Measurements from ENCODE around the gene GOLPH3L. TPM values are rescaled to one million over a fixed set of nuclear protein-coding genes. Genes with fewer than 3 reads are reported as not detected.

GOLPH3L gene
- total RNA-seq, result 10.8 and 13.1 TPM in 2 replicates

- Histone ChIP-seq H3K4me3 (ENCODE audit: low read depth, low read length) (peak within 1 kb of the TSS; percentile 76), H3K36me3 (ENCODE audit: control insufficient read depth, insufficient read depth, low read length) (no peaks in the 10 kb centered on the region), H3K27me3 (ENCODE audit: control insufficient read depth, insufficient read depth, low read length) (no peaks in the 10 kb centered on the region)
- DNase-seq (ENCODE audit: low read depth) (peak; percentile 99), FAIRE-seq (peak; percentile 99)
- no peak for TF ChIP-seq CTCF (IDR thresholded peaks at IDR 0.05; ENCODE audit: insufficient read depth, low read length, severe bottlenecking)
Measured at GRCh38 chr1:150696995-150697927, at the start of gene GOLPH3L. TSS of gene GOLPH3L (minus strand) at chr1:150697154. CDS start at chr1:150694838, 2,316 bp downstream.

GRCh38 chr1:150730130-150730721 lies 33.3 kb upstream of the GOLPH3L start:
- no peaks in the 10 kb centered on the region for H3K36me3 ChIP-seq (ENCODE audit: control insufficient read depth, insufficient read depth, low read length)
- no peak for FAIRE-seq
- DNase-seq (ENCODE audit: low read depth), result no peak
- H3K27me3 ChIP-seq (ENCODE audit: control insufficient read depth, insufficient read depth, low read length), result no peaks in the 10 kb centered on the region
- no peak overlapping the region for H3K4me3 ChIP-seq (ENCODE audit: low read depth, low read length)
- TF ChIP-seq CTCF (IDR thresholded peaks at IDR 0.05; ENCODE audit: insufficient read depth, low read length, severe bottlenecking), result no peak

GRCh38 chr1:150724336-150724735 lies 27.4 kb upstream of the GOLPH3L start:
- TF ChIP-seq CTCF (IDR thresholded peaks at IDR 0.05; ENCODE audit: insufficient read depth, low read length, severe bottlenecking), result no peak
- Histone ChIP-seq H3K4me3 (ENCODE audit: low read depth, low read length) (no peak overlapping the region), H3K36me3 (ENCODE audit: control insufficient read depth, insufficient read depth, low read length) (no peaks in the 10 kb centered on the region), H3K27me3 (ENCODE audit: control insufficient read depth, insufficient read depth, low read length) (no peaks in the 10 kb centered on the region)
- DNase-seq (ENCODE audit: low read depth), result no peak
- no peak for FAIRE-seq

- no peak for TF ChIP-seq CTCF (IDR thresholded peaks at IDR 0.05; ENCODE audit: insufficient read depth, low read length, severe bottlenecking)
- no peak for FAIRE-seq
- Histone ChIP-seq H3K27me3 (ENCODE audit: control insufficient read depth, insufficient read depth, low read length) (no peaks in the 10 kb centered on the region), H3K4me3 (ENCODE audit: low read depth, low read length) (no peak within 1 kb of the TSS), H3K36me3 (ENCODE audit: control insufficient read depth, insufficient read depth, low read length) (no peaks in the 10 kb centered on the region)
- DNase-seq (ENCODE audit: low read depth), result no peak
Measured at GRCh38 chr1:150720703-150721102, 23.7 kb upstream of the GOLPH3L start, which contains the start of gene HORMAD1. TSS of gene HORMAD1 (minus strand) at chr1:150720895. CDS start at chr1:150719505, 1,390 bp downstream.

GRCh38 chr1:150720098-150720497 lies 23.1 kb upstream of the GOLPH3L start:
- DNase-seq (ENCODE audit: low read depth) (no peak), FAIRE-seq (no peak)
- no peak overlapping the region for H3K4me3 ChIP-seq (ENCODE audit: low read depth, low read length)
- H3K36me3 ChIP-seq (ENCODE audit: control insufficient read depth, insufficient read depth, low read length), result no peaks in the 10 kb centered on the region
- no peaks in the 10 kb centered on the region for H3K27me3 ChIP-seq (ENCODE audit: control insufficient read depth, insufficient read depth, low read length)
- TF ChIP-seq CTCF (IDR thresholded peaks at IDR 0.05; ENCODE audit: insufficient read depth, low read length, severe bottlenecking), result no peak

All from bronchial epithelial cell (primary cell).